ENCODE data around the gene TP53AIP1. TPM values are rescaled to one million over a fixed set of nuclear protein-coding genes. Genes with fewer than 3 reads are reported as not detected.

The TP53AIP1 gene
- total and polyA plus RNA-seq, 2 of the 8 experiments (the other 6 are each of a cell fraction or from before 2014, with no cell fraction given) = 0.03 TPM; not detected in 1

GRCh38 chr11:128926000-128926399 is 16.7 kb downstream of the TP53AIP1 start:
- POLR2A ChIA-PET (ENCODE audit: partially characterized antibody) = no interaction called here
- Histone ChIP-seq H2BK20ac (ENCODE audit: low read length) (no peak overlapping the region), H3K79me2 (ENCODE audit: control insufficient read depth in 1 of 2, insufficient read depth in 2 of 2, low read length in 2 of 2) (no peaks in the 10 kb centered on the region), H3K9me3 (ENCODE audit: insufficient read depth in 2 of 2, low read depth in 1 of 2, low read length in 1 of 2) (no peaks in the 10 kb centered on the region), H3K4ac (replicated peaks; ENCODE audit: insufficient read length, low read depth, low read length) (no peak overlapping the region), H4K91ac (replicated peaks; ENCODE audit: insufficient read length, low read length) (no peak overlapping the region), H2AK5ac (ENCODE audit: low read depth, low read length) (no peak overlapping the region), H4K5ac (ENCODE audit: insufficient read length, low read depth, low read length) (no peak overlapping the region), H3K27me3 (replicated peaks in 1 of 4; ENCODE audit: control insufficient read depth in 3 of 4, extremely low read depth in 1 of 4, insufficient read depth in 3 of 4, low read length in 3 of 4) (peaks cover 2 to 42% (median 30%) of the 10 kb centered on the region in 4 experiments), H4K8ac (ENCODE audit: extremely low read depth, insufficient read depth, low read length) (no peak overlapping the region), H2BK12ac (ENCODE audit: low read depth, low read length) (no peak overlapping the region), H3K56ac (replicated peaks; ENCODE audit: insufficient read length, low read depth, low read length) (no peak overlapping the region), H2BK120ac (replicated peaks; ENCODE audit: low read depth, low read length) (no peak overlapping the region), H2AFZ (ENCODE audit: low read length) (no peak overlapping the region), H3K23me2 (ENCODE audit: low read depth, low read length) (no peaks in the 10 kb centered on the region), H4K20me1 (replicated peaks in 1 of 2; ENCODE audit: control insufficient read depth in 1 of 2, insufficient read depth in 2 of 2, low read length in 2 of 2) (no peaks in the 10 kb centered on the region), H3K4me1 (replicated peaks in 1 of 4; ENCODE audit: control insufficient read depth in 3 of 4, insufficient read depth in 4 of 4, low read length in 3 of 4) (peaks cover 5 to 41% (median 17%) of the 10 kb centered on the region in 4 experiments), H2BK5ac (ENCODE audit: low read depth, low read length) (no peak overlapping the region), H3K23ac (ENCODE audit: insufficient read length) (no peak overlapping the region), H2BK15ac (ENCODE audit: low read length) (no peak overlapping the region), H3K36me3 (ENCODE audit: control insufficient read depth in 2 of 4, insufficient read depth in 4 of 4, low read length in 3 of 4) (no peaks in the 10 kb centered on the region), H3K27ac (ENCODE audit: low read depth, low read length) (no peak overlapping the region), H3K14ac (ENCODE audit: insufficient read length) (no peak overlapping the region), H3K4me3 (ENCODE audit: extremely low read depth in 1 of 4, insufficient read depth in 2 of 4, low read depth in 3 of 4, low read length in 4 of 4) (no peak overlapping the region), H3K9ac (replicated peaks in 1 of 4; ENCODE audit: extremely low read depth in 1 of 4, low read depth in 3 of 4, low read length in 3 of 4) (no peak overlapping the region), H3K18ac (ENCODE audit: extremely low read depth, low read length) (no peak overlapping the region), H3K4me2 (ENCODE audit: insufficient read depth in 1 of 2, low read depth in 2 of 2, low read length in 2 of 2) (peak overlapping the region in 1 of 2 experiments; percentile 41; a peak in 1 of 4 replicates), H3K79me1 (ENCODE audit: low read depth, low read length) (no peaks in the 10 kb centered on the region)
- no peak for DNase-seq (ENCODE audit: low read depth in 1 of 2, low spot score in 2 of 2)
- no peak for FAIRE-seq
- WGBS, 2 experiments (ENCODE audit: extremely low coverage in 1 of 2, insufficient coverage in 1 of 2, insufficient read length in 1 of 2, insufficient replicate concordance in 2 of 2, low coverage in 1 of 2, low lambda C conversion rate in 2 of 2, missing lambda C conversion rate in 1 of 2) = 77% methylated on average over 3 of the region's 3 CpGs; no CpG with 5 or more reads in 1 of the 2 experiments
- CTCF ChIA-PET (ENCODE audit: partially characterized antibody) = interaction anchor here (0.7 to 7.8 kb wide), 11 partner anchors 9 to 818 kb away, joined by 3 to 77 read pairs (median 4); partner anchors contain the start of gene KCNJ1
- TF ChIP-seq CTCF (IDR thresholded peaks at IDR 0.05; ENCODE audit: control extremely low read depth in 1 of 3, insufficient read depth in 1 of 3, low read depth in 1 of 3, low read length in 3 of 3) (no peak), TAF7 (optimal IDR thresholded peaks at IDR 0.05; ENCODE audit: borderline replicate concordance, low read depth, low read length) (no peak), SP1 (IDR thresholded peaks at IDR 0.05; ENCODE audit: low read depth, low read length) (no peak), JUND (IDR thresholded peaks at IDR 0.05; ENCODE audit: low read length) (no peak), BACH1 (IDR thresholded peaks at IDR 0.05; ENCODE audit: low read length) (no peak), RBBP5 (IDR thresholded peaks at IDR 0.05; ENCODE audit: borderline replicate concordance, low read depth, low read length) (no peak), BCL11A (IDR thresholded peaks at IDR 0.05; ENCODE audit: low read depth in 2 of 2, low read length in 2 of 2) (no peak), RNF2 (IDR thresholded peaks at IDR 0.05; ENCODE audit: borderline replicate concordance, low read depth, low read length, missing control alignments, poor library complexity, severe bottlenecking) (no peak)

All from H1 (cell line).